WI38 (cell line): ENCODE data around the gene NKX1-1.

Experiments
- H3K4me3 ChIP-seq: 2 replicates; pipeline ENCODE4 v1.5.1; 2011; ENCODE audit warnings: low read depth, mild to moderate bottlenecking, control low read depth, low read length
- CTCF ChIP-seq: IDR thresholded peaks from 2 replicates; pipeline ENCODE4 v1.5.1; 2012; ENCODE audit warnings: low read depth, mild to moderate bottlenecking, control low read depth, low read length

The NKX1-1 gene

GRCh38 chr4:1385373-1386340, 20.6 kb downstream of the NKX1-1 start:
- no peak overlapping the region for H3K4me3 ChIP-seq
- TF ChIP-seq CTCF, result no peak

DNA sequence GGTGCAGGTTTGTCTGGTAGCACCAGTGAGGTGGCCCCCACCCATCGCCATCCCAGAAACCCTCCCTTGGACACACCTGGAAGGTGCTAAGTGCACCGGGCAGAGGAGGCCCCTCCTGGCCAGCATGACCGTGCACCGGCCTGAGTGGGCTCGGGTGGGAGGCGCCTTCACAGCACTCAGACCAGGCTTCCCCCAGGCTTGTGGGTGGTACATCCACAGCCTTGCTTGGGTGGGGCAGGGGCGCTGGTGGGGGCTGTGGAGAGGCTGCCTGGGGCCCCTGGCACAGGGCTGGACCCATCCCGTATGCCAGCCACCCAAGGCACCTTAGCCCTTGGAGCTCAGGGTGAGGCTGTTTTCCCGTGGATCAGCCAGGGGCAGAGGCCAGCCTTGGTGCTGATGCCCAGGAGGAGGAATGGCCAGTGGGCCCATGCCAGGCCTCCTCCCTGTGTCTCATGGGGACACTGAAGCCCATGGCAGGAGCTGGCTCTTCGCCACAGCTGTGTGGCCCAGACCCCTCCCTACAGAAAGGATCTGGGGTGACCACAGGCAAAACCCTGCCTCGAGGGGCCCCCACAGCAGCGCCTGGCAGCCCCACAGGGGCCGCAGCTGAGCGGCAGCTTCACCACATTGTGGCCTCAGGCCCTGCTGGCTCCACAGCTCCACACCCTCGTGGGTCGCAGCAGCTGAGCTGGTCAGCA, 21.4 kb downstream of the NKX1-1 start:
- TF ChIP-seq CTCF, result no peak

GRCh38 chr4:1383728-1384591, 22.3 kb downstream of the NKX1-1 start:
- H3K4me3 ChIP-seq, result no peak overlapping the region
- TF ChIP-seq CTCF, result no peak

More for the DNA sequence above, 21.4 kb downstream of the NKX1-1 start:
- no peak overlapping the region for H3K4me3 ChIP-seq

DNA sequence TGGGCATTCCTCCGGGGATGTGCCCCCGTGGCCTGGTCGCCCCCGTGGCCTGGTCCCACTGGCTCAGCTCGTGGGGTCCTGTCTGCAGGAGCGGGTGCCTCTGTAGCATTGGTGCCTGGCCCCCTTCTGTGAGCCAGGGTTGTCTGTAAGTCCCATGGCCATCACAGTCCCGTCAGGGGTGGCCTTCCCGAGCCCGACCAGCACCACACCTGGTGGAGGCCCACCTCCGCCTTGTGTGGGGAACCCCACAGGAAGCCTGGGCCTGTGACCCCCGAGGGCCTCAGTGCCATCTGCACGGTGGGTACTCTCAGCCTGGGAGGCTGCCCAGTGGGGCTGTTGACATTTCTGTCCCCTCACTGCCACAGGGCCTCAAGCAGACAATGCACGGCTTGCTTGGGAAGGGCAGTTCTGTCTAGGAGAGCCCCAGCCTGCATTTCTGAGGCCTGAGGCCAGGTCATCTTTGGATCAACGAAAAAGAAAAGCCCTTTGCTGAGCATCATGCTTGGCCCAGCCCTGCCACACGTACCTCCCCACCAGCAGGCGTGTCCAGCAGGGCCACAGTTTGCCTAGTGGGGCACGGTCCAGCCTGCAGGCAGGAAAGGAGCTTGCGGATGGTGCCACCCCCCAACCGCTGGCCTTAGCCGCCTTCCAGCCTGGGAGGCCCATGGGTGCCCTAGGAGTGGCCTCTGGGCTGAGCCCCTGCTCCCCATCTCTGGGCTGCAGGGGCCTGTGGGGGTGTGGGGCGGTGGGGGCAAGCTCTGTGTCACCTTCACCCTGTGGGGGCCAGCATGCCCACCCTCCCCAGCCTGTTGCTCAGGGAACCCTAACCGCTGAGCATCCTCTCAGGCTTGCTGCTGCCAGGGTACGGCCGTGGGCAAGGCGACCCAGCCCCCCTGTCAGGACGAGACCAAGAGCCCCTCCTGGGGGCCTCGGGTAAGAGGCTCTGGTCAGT, 23.2 kb downstream of the NKX1-1 start:
- TF ChIP-seq CTCF, result no peak
- no peak overlapping the region for H3K4me3 ChIP-seq

GRCh38 chr4:1381944-1382541, 24.2 kb downstream of the NKX1-1 start:
- no peak overlapping the region for H3K4me3 ChIP-seq
- no peak for TF ChIP-seq CTCF

- H3K4me3 ChIP-seq, result no peak overlapping the region
- no peak for TF ChIP-seq CTCF
Measured at GRCh38 chr4:1381181-1381621, 25.0 kb downstream of the NKX1-1 start.
